Uterus (tissue), 4 donors: ENCODE results near the gene SGO1. TPM values are rescaled to one million over a fixed set of nuclear protein-coding genes. Genes with fewer than 3 reads are reported as not detected.

Source experiments
- DNase-seq, 2 donors: peaks; one replicate each; pipeline ENCODE4 v3.0.0-alpha.2; 2019 to 2020
- H3K27ac ChIP-seq, 2 donors: fragments of 200-600 bp; sonication (generic); 1 replicate in 1 of 2; 2 replicates in 1 of 2; pipeline ENCODE4 v1.5.1; 2016 to 2018
- H3K27me3 ChIP-seq, 2 donors: fragments of 200-600 bp; sonication (generic); one replicate each; pipeline ENCODE4 v1.5.1; 2018 to 2019; ENCODE audit warnings: control low read depth in 1 of 2
- H3K36me3 ChIP-seq, 2 donors: fragments of 200-600 bp; sonication (generic); one replicate each; pipeline ENCODE4 v1.5.1; 2019; ENCODE audit warnings: control low read depth in 1 of 2
- H3K4me1 ChIP-seq, 2 donors: fragments of 200-600 bp; sonication (generic); one replicate each; pipeline ENCODE4 v1.5.1; 2018 to 2019; ENCODE audit warnings: control low read depth in 1 of 2
- H3K4me3 ChIP-seq, 2 donors: fragments of 200-600 bp; sonication (generic); 1 replicate in 1 of 2; 2 replicates in 1 of 2; pipeline ENCODE4 v1.5.1; 2018 to 2019; ENCODE audit warnings: mild to moderate bottlenecking in 1 of 2
- H3K9me3 ChIP-seq, 2 donors: fragments of 200-600 bp; sonication (generic); one replicate each; pipeline ENCODE4 v1.5.1; 2019; ENCODE audit warnings: control low read depth in 1 of 2
- POLR2A ChIP-seq, 2 donors: fragments of 450-650 bp; IDR thresholded peaks; one replicate each; pipeline ENCODE4 v1.6.1; 2016; ENCODE audit warnings: antibody characterized with exemption in 2 of 2, mild to moderate bottlenecking in 1 of 2, moderate library complexity in 1 of 2
- intact Hi-C: fragments of 100-400 bp; cut with DNase I; formaldehyde crosslinking; loops from one replicate; pipeline ENCODE4 v1.15.1; 2023; ENCODE audit warnings: low total_unique reads
- microRNA-seq: library from miRNA; unstranded; fragments of <30 nt; microRNA quantifications from one replicate; pipeline ENCODE4, GENCODE V29; 2016; ENCODE audit warnings: borderline microRNAs expressed, borderline replicate concordance
- small RNA-seq: library from RNA; depleted of rRNA; stranded (forward); fragments of <200 nt; gene quantifications from one replicate; pipeline ENCODE3, GENCODE V24; 2016
- total RNA-seq, 4 donors: library from RNA; depleted of rRNA in 3 of 4; stranded (reverse); fragments of >200 nt in 3 of 4; gene quantifications; one replicate each; pipeline versions ENCODE4 v1.1.0 to v1.2.4, GENCODE V29; 2014 to 2023
- TF ChIP-seq, protein P1 (sequence below), 4 experiments: fragments of 200-600 bp in 2 of 4; fragments of 450-650 bp in 2 of 4; sonication (generic) in 2 of 4; IDR thresholded peaks; one replicate each; pipeline ENCODE4 v1.5.1; 2016 to 2019; ENCODE audit warnings: antibody characterized with exemption in 4 of 4, mild to moderate bottlenecking in 2 of 4, moderate library complexity in 1 of 4
- donor health status: DM: yes; HTN: yes; CAD: no.

Gene SGO1
- total RNA-seq, 4 donors from 2014 or later, result 7.2 TPM; not detected in 3

DNA sequence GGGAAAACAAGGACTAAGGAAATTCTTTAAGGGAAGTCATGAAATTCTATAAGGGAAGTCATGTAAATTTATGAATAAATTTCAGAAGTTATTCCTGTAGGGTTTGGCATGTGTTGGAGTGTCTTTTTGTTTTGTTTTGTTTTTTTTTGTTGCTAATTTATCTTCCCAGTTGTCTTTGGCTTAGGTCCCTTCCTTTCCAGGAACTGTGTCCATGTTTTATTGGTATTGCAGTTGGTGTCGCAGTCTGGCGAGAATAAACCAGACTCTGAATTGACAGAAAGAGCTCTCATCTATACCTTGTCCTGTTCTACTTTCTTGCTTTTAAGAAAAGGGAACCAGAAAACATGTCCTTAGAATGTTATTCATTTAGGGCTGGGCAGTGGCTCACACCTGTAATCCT lies 57.6 kb downstream of the SGO1 start:
- Histone ChIP-seq H3K27me3 (no peaks in the 10 kb centered on the region), H3K36me3 (no peaks in the 10 kb centered on the region), H3K4me1 (no peaks in the 10 kb centered on the region), H3K4me3 (no peak overlapping the region), H3K27ac (no peak overlapping the region), H3K9me3 (no peaks in the 10 kb centered on the region)
- intact Hi-C loops, result no loop called here
- TF ChIP-seq POLR2A (IDR thresholded peaks at IDR 0.05), result no peak
- TF ChIP-seq, protein P1, sequence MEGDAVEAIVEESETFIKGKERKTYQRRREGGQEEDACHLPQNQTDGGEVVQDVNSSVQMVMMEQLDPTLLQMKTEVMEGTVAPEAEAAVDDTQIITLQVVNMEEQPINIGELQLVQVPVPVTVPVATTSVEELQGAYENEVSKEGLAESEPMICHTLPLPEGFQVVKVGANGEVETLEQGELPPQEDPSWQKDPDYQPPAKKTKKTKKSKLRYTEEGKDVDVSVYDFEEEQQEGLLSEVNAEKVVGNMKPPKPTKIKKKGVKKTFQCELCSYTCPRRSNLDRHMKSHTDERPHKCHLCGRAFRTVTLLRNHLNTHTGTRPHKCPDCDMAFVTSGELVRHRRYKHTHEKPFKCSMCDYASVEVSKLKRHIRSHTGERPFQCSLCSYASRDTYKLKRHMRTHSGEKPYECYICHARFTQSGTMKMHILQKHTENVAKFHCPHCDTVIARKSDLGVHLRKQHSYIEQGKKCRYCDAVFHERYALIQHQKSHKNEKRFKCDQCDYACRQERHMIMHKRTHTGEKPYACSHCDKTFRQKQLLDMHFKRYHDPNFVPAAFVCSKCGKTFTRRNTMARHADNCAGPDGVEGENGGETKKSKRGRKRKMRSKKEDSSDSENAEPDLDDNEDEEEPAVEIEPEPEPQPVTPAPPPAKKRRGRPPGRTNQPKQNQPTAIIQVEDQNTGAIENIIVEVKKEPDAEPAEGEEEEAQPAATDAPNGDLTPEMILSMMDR (IDR thresholded peaks at IDR 0.05), result no peak
- no peak for DNase-seq

DNA sequence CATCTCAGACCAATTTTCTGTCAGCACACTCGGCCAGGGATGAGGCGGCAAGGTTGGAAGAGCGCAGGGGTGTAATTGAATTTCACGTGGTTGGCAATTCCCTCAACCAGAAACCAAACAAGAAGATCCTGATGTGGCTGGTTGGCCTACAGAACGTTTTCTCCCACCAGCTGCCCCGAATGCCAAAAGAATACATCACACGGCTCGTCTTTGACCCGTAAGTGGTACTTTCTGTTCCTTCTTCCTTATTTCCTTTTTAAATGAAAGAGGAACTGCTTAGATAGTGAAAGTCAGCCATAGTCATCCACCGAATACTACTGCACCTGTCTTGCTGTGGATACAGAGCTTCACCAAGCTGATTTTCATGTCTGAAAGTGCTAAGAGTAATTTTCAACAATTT lies 60.1 kb downstream of the SGO1 start:
- no peaks in the 10 kb centered on the region for H3K27me3 ChIP-seq
- TF ChIP-seq, protein P1 (IDR thresholded peaks at IDR 0.05), result no peak
- TF ChIP-seq POLR2A (IDR thresholded peaks at IDR 0.05), result no peak
- H3K9me3 ChIP-seq, result no peaks in the 10 kb centered on the region
- H3K4me1 ChIP-seq, result no peaks in the 10 kb centered on the region
- DNase-seq, result no peak
- H3K36me3 ChIP-seq, result no peaks in the 10 kb centered on the region
- no peak overlapping the region for H3K27ac ChIP-seq
- no peak overlapping the region for H3K4me3 ChIP-seq
- intact Hi-C loops, result no loop called here

DNA sequence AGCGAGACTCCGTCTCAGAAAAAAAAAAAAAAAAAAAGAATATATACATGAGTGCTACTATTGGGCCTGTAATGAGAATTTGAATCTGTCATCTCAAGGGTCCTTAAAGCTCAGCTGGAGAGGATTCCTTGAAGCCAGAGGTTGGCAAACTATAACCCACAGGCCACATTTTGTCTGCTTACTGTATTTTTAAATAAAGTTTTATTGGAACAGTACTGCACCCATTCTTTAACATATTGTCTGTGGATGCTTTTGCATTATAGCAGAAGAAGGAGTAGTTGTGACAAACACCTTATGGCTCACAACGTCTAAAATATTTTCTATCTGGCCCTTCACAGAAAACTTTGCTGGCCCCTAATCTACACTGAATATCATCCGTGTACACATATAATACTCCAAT lies 60.7 kb downstream of the SGO1 start:
- Histone ChIP-seq H3K9me3 (no peaks in the 10 kb centered on the region), H3K4me1 (no peaks in the 10 kb centered on the region), H3K27ac (no peak overlapping the region), H3K36me3 (no peaks in the 10 kb centered on the region), H3K27me3 (no peaks in the 10 kb centered on the region), H3K4me3 (no peak overlapping the region)
- no peak for DNase-seq
- intact Hi-C loops, result no loop called here
- no peak for TF ChIP-seq POLR2A (IDR thresholded peaks at IDR 0.05)
- TF ChIP-seq, protein P1 (IDR thresholded peaks at IDR 0.05), result no peak

DNA sequence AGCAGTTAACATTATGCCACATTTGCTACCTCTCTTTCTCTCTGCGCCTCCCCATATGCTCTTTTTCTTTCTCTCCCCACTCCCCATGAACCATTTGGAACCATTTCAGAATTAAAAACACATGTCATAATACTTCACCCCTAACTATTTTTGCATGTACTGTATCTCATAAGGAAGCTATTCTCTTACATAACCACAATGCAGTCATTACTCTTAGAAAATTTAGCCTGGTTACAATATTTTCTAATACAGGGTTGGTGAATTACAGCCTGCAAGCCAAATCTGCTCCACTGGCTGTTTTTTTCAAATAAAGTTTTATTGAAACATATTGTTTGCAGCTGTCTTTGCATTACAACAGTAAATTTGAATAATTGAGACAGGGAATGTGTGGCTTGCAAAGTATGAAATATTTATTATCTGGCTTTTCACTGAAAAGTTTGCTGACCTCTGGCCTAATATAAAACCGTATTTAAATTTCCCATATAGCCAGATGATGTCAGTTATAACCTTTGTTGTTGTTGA lies 62.8 kb downstream of the SGO1 start:
- no peak overlapping the region for H3K4me3 ChIP-seq
- H3K36me3 ChIP-seq, result no peaks in the 10 kb centered on the region
- TF ChIP-seq, protein P1 (IDR thresholded peaks at IDR 0.05), result no peak
- TF ChIP-seq POLR2A (IDR thresholded peaks at IDR 0.05), result no peak
- H3K4me1 ChIP-seq, result no peaks in the 10 kb centered on the region
- no peak overlapping the region for H3K27ac ChIP-seq
- H3K9me3 ChIP-seq, result no peaks in the 10 kb centered on the region
- intact Hi-C loops, result no loop called here
- no peak for DNase-seq
- H3K27me3 ChIP-seq, result no peaks in the 10 kb centered on the region

DNA sequence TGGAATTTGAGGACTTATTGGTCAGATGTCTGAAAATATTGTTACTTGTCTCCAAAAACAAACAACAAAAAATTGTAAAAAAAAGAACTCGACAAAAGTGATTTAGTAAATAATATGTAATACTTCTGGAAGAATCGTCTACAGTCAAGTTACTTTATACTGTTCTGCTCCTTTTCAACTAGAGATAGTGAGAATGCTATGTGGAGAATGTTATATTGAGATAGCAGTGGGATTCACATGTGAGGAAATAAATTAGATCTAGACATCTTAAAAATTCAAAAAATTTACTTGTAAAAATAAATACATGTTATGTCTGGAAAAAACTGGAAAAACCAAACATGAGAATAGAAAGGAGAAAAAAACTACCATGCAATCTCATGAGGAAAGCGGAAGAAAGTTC lies 64.9 kb downstream of the SGO1 start:
- no peak for DNase-seq
- Histone ChIP-seq H3K27me3 (no peaks in the 10 kb centered on the region), H3K4me3 (no peak overlapping the region), H3K36me3 (no peaks in the 10 kb centered on the region), H3K9me3 (no peaks in the 10 kb centered on the region), H3K27ac (no peak overlapping the region), H3K4me1 (no peaks in the 10 kb centered on the region)
- intact Hi-C loops, result no loop called here
- no peak for TF ChIP-seq POLR2A (IDR thresholded peaks at IDR 0.05)
- TF ChIP-seq, protein P1 (IDR thresholded peaks at IDR 0.05), result no peak

Small RNAs within 50 kb of the gene (microRNA-seq; reads per million reads assigned to microRNA genes)
- not detected for gene MIR3135A

Small RNAs within 50 kb of the gene (small RNA-seq; reads per million reads assigned to genes)
- not detected for gene MIR3135A

Other genes starting within 250 kb of the SGO1 start
- gene RAB5A, start 239.1 kb downstream of the SGO1 start, total RNA-seq, result 10 to 100 TPM; 34.1 to 76.4 (median 60.0) TPM
- gene PP2D1, start 173.9 kb downstream of the SGO1 start, total RNA-seq, result not detected
- gene KAT2B, start 145.8 kb downstream of the SGO1 start, total RNA-seq, result 10 to 100 TPM; 12.8 to 52.1 (median 35.2) TPM